ENCODE measurements around the gene NR2F1-AS1. TPM values are rescaled to one million over a fixed set of nuclear protein-coding genes. Genes with fewer than 3 reads are reported as not detected.
A peak's percentile ranks its signal among the peaks of the same experiment; 100 is the strongest.

Gene NR2F1-AS1
- total RNA-seq, 4 donors from 2014 or later, result 0.13 to 0.85 TPM; not detected in 2

DNA sequence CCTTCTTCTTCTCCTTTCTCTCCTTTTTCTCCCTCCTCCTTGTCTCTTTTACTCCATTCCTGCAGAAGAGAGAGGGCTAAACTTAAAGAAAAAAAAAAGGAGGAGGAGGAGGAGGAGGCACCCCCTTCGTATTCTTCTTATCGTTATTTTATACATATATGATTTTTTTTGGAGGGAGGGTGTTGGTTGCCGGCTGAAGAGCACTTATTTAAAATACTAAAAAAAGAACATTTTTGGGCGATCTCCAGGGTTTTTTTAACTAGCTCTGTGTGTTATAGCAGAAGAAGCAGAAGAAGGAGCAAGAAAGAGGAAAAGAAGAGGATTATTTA lies 2.4 kb upstream of the NR2F1-AS1 start:
- intact Hi-C loops (cut with DNase I; ENCODE audit: low total_unique reads) (loop anchor here (5.0 kb wide), 1 partner anchor 334 kb away; no protein-coding TSS in a partner anchor), in situ Hi-C loops (cut with MboI; ENCODE audit: low sequenced_read_pairs in 4 of 4) (loop anchor here in 2 of 4 donors (10.0 to 25.0 kb wide), 3 partner anchors 204 to 331 kb away; no protein-coding TSS in a partner anchor)
- no peak for TF ChIP-seq POLR2A (IDR thresholded peaks at IDR 0.05)
- no peak for TF ChIP-seq CTCF (IDR thresholded peaks at IDR 0.05 in 4 of 5, conservative IDR thresholded peaks at IDR 0.05 in 1 of 5)
- no peaks in the 10 kb centered on the region for H3K36me3 ChIP-seq
- H3K4me1 ChIP-seq, result peaks cover 26 to 37% of the 10 kb centered on the region in 2 donors
- peak overlapping the region; percentile 40 to 64 (median 50) for H3K4me3 ChIP-seq
- DNase-seq, result no peak
- H3K9me3 ChIP-seq, result no peaks in the 10 kb centered on the region
- ATAC-seq, result no peak
- no peak overlapping the region for H3K27ac ChIP-seq
- H3K27me3 ChIP-seq, result peaks cover 77 to 83% (median 80%) of the 10 kb centered on the region in 3 donors

DNA sequence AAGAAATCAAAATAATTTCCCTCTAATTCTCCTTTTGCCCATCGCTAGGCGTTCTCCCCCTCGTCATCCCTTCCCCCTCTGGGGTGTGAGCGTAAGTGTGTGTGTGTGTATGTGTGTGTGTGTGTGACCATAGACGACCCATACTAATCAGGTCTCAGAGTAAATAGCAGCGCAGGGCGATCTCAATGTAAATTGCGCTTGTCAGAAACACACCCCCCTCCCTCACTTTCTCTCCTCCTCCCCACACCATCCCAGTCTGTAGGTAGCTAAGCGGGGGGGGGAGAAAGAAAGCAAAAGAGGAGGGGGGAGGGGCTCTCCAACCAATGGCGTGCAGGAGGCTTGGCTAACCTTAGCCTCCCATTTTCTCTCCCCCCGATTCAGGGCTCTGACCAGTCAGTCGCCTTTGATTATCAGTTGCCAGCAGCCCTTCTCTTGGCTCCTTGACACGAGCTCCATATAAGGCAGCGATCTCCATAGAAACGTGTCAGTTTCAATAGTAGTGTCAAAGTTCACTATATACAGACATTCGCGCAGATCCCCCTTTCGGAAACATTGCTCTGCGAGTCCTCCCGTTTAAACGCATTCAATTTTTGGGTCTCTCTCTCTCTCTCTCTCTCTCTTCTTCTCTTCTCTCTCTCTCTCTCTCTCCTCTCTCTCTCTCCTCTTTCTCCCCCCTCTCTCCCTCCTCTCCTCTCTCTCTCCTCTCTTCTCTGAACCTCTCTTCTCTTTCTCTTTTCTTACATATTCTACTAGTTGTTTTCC lies 1.8 kb upstream of the NR2F1-AS1 start, which contains the start of gene NR2F1:
Gene NR2F1 (plus strand): TSS at position 546 of the 762 bp plus-strand sequence. CDS start 1,802 bp downstream, outside the sequence.
- no peak for ATAC-seq
- no peaks in the 10 kb centered on the region for H3K36me3 ChIP-seq
- intact Hi-C loops (cut with DNase I; ENCODE audit: low total_unique reads) (loop anchor here (5.0 kb wide), 1 partner anchor 334 kb away; no protein-coding TSS in a partner anchor), in situ Hi-C loops (cut with MboI; ENCODE audit: low sequenced_read_pairs in 4 of 4) (loop anchor here in 2 of 4 donors (10.0 to 25.0 kb wide), 3 partner anchors 204 to 332 kb away; no protein-coding TSS in a partner anchor)
- TF ChIP-seq CTCF (IDR thresholded peaks at IDR 0.05 in 4 of 5, conservative IDR thresholded peaks at IDR 0.05 in 1 of 5), result peak in 2 of 5 experiments; percentile 59 to 66
- TF ChIP-seq POLR2A (IDR thresholded peaks at IDR 0.05), result no peak
- H3K4me1 ChIP-seq, result peaks cover 26 to 37% of the 10 kb centered on the region in 2 donors
- peak within 1 kb of the TSS; percentile 40 to 69 (median 52) for H3K4me3 ChIP-seq
- no peaks in the 10 kb centered on the region for H3K9me3 ChIP-seq
- peaks cover 79 to 85% (median 81%) of the 10 kb centered on the region in 3 donors for H3K27me3 ChIP-seq
- no peak for DNase-seq
- H3K27ac ChIP-seq, result no peak within 1 kb of the TSS

DNA sequence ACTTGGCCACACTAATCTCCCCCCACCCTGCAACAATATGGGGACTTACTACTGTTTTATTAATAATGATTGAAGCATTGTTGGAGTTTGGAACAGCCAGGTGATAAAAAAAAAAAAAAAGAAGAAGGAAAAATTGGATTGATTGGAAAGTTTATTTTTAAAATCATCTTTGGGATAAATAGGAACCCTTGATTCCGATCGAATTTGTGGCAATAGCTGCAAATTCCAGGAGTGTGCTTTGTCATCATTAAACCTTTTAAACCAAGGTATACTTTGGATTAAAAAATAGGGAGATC lies 1.1 kb upstream of the NR2F1-AS1 start:
- ATAC-seq (no peak), DNase-seq (no peak)
- peaks cover 79 to 85% (median 81%) of the 10 kb centered on the region in 3 donors for H3K27me3 ChIP-seq
- TF ChIP-seq POLR2A (IDR thresholded peaks at IDR 0.05) (no peak), CTCF (IDR thresholded peaks at IDR 0.05 in 4 of 5, conservative IDR thresholded peaks at IDR 0.05 in 1 of 5) (no peak)
- no peaks in the 10 kb centered on the region for H3K9me3 ChIP-seq
- intact Hi-C loops (cut with DNase I; ENCODE audit: low total_unique reads), result loop anchor here (5.0 kb wide), 1 partner anchor 335 kb away; no protein-coding TSS in a partner anchor
- H3K4me3 ChIP-seq, result peak overlapping the region in 2 of 4 donors; percentile 54 to 69
- H3K36me3 ChIP-seq, result no peaks in the 10 kb centered on the region
- peaks cover 26 to 37% of the 10 kb centered on the region in 2 donors for H3K4me1 ChIP-seq
- H3K27ac ChIP-seq, result no peak overlapping the region
- in situ Hi-C loops (cut with MboI; ENCODE audit: low sequenced_read_pairs in 4 of 4), result loop anchor here in 2 of 4 donors (10.0 to 25.0 kb wide), 3 partner anchors 205 to 333 kb away; no protein-coding TSS in a partner anchor

- H3K27me3 ChIP-seq, result peaks cover 71 to 85% (median 78%) of the 10 kb centered on the region in 3 donors
- no peak overlapping the region for H3K27ac ChIP-seq
- ATAC-seq, result peak in 1 of 2 donors; percentile 25
- no peak for DNase-seq
- peaks cover 26 to 37% of the 10 kb centered on the region in 2 donors for H3K4me1 ChIP-seq
- intact Hi-C loops (cut with DNase I; ENCODE audit: low total_unique reads) (loop anchor here (5.0 kb wide), 1 partner anchor 337 kb away; no protein-coding TSS in a partner anchor), in situ Hi-C loops (cut with MboI; ENCODE audit: low sequenced_read_pairs in 4 of 4) (loop anchor here in 2 of 4 donors (10.0 to 25.0 kb wide), 3 partner anchors 207 to 335 kb away; no protein-coding TSS in a partner anchor)
- H3K9me3 ChIP-seq, result no peaks in the 10 kb centered on the region
- no peaks in the 10 kb centered on the region for H3K36me3 ChIP-seq
- H3K4me3 ChIP-seq, result peak overlapping the region; percentile 52 to 74 (median 62)
- TF ChIP-seq CTCF (IDR thresholded peaks at IDR 0.05 in 4 of 5, conservative IDR thresholded peaks at IDR 0.05 in 1 of 5) (no peak), POLR2A (IDR thresholded peaks at IDR 0.05) (no peak)
Observed at GRCh38 chr5:93580063-93580926, 724 bp downstream of the NR2F1-AS1 start.

Measured in gastrocnemius medialis (tissue), 4 donors.